Sigmoid colon (tissue), 4 donors: ENCODE measurements around the gene PPP1R2.

Experiments
- EP300 ChIP-seq, 4 donors: sonication (generic); formaldehyde crosslinking; IDR thresholded peaks; one replicate each; pipeline ENCODE4 v1.6.1; 2017; ENCODE audit warnings: antibody characterized with exemption in 4 of 4
- POLR2A ChIP-seq, 2 donors: fragments of 450-650 bp; IDR thresholded peaks; one replicate each; pipeline ENCODE4 v1.6.1; 2016; ENCODE audit warnings: antibody characterized with exemption in 2 of 2, mild to moderate bottlenecking in 2 of 2, moderate library complexity in 2 of 2
- POLR2AphosphoS5 ChIP-seq, 4 donors: sonication (generic); formaldehyde crosslinking; IDR thresholded peaks; one replicate each; pipeline ENCODE4 v1.6.1; 2017; ENCODE audit warnings: antibody characterized with exemption in 4 of 4
- TF ChIP-seq, protein P1 (sequence below), 4 experiments: fragments of 450-650 bp in 3 of 4; fragments of 200-600 bp in 1 of 4; IDR thresholded peaks; one replicate each; pipeline ENCODE4 v1.5.1; 2016 to 2019; ENCODE audit warnings: antibody characterized with exemption in 4 of 4, mild to moderate bottlenecking in 3 of 4, moderate library complexity in 2 of 4

GRCh38 chr3:195549931-195550519 is 6.9 kb upstream of the PPP1R2 start:
- TF ChIP-seq, protein P1, sequence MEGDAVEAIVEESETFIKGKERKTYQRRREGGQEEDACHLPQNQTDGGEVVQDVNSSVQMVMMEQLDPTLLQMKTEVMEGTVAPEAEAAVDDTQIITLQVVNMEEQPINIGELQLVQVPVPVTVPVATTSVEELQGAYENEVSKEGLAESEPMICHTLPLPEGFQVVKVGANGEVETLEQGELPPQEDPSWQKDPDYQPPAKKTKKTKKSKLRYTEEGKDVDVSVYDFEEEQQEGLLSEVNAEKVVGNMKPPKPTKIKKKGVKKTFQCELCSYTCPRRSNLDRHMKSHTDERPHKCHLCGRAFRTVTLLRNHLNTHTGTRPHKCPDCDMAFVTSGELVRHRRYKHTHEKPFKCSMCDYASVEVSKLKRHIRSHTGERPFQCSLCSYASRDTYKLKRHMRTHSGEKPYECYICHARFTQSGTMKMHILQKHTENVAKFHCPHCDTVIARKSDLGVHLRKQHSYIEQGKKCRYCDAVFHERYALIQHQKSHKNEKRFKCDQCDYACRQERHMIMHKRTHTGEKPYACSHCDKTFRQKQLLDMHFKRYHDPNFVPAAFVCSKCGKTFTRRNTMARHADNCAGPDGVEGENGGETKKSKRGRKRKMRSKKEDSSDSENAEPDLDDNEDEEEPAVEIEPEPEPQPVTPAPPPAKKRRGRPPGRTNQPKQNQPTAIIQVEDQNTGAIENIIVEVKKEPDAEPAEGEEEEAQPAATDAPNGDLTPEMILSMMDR (IDR thresholded peaks at IDR 0.05), result no peak
- no peak for TF ChIP-seq POLR2A (IDR thresholded peaks at IDR 0.05)
- no peak for TF ChIP-seq POLR2AphosphoS5 (IDR thresholded peaks at IDR 0.05)
- TF ChIP-seq EP300 (IDR thresholded peaks at IDR 0.05), result no peak
